Forelimb muscle (tissue), 1 donor: Measurements from ENCODE around the gene MYPN. TPM values are rescaled to one million over a fixed set of nuclear protein-coding genes. Genes with fewer than 3 reads are reported as not detected.
"Not testable (repeated sequence)": the region's sequence is repeated elsewhere in the genome, so short reads cannot be mapped to it uniquely, and the experiment has no call there.

ENCODE experiments used
- DNase-seq: peaks from one replicate; pipeline ENCODE4 v3.0.0-alpha.2; 2013; ENCODE audit warnings: low read depth
- polyA plus RNA-seq: library from polyadenylated mRNA; unstranded; fragments of 120-200 nt; gene quantifications from one replicate; pipeline ENCODE4 v1.2.1, GENCODE V29; 2013; ENCODE audit not compliant: insufficient read length

The MYPN gene
- polyA plus RNA-seq, 1 donor: 93.8 TPM

DNA sequence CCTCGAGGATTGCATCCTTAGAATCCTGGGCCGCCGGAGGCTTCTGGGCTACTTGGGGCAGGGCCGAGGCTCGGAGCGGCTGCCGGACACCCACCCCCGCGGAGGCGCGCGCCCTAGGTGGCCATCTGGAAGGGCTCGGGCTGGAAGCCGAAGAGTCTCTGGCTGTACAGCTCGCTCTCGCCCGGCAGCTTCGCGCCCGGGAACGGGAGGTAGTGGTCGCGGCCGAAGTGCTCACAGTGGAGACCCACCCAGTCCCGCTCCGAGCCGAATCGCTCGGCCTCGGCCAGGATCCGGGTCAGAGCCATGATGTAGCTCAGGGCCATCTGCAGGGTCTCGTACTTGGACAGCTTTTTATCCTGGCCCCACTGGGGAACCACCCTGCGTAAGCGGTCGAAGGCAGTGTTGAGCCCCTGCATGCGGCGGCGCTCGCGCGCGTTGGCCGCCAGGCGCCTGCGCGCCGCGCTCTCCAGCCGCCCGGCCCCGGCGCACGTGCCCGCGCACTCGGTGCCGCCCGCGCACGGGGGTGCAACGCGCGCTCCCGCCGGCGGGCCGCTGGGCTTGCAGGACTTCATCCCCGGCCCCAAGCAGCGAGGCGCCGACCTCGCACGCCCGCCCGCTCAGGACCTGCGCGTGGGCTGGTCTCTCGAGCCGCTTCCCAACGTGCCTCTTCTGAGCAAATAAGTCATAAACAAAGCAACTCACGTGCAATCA is 122.0 kb downstream of the MYPN start:
- peak; percentile 49 for DNase-seq

DNA sequence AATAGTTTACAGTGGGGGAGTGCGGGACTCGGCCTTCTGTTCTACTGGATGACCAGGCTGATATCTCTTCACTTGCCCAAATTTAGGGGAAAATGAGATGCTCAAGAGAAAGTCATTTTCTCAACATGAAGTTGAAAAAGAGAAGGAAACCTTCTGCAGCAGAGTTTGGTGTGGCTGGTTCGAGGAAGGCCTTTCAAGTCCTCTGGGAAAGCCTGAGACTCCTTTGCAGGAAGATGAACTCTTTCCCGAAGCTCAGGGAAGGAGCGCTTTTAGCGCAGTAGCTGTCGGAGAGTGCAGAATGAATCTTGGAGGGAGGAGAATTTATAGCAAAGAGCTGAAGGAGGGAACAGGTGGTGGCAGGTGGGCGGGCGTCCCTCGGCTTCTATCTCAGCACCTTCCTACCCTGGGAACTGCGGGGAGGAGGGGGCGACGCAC is 122.5 kb downstream of the MYPN start, which contains the start of gene ATOH7:
Gene ATOH7, minus strand, starts transcription at position 297 of the 435 bp plus-strand sequence. CDS start 436 bp downstream, outside the sequence.
- no peak for DNase-seq

DNA sequence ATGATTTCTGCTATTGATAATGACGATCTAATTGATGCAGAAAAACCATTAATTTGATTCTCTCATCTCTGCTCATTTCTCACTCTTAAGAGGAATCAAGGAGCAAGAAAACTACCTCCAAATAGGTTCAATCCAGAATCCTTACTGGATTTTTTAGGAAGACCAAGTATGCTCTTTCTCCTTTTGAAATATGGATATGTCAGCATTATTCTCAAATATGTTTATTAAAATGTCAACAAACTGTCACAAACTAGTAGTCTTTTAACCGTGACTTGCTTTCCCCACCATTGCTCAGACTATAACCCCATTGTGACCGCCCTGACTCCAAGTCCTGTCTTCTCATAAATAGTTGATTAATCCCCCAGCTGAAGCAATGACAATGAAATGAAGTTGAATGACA is 123.8 kb downstream of the MYPN start:
- DNase-seq: no peak

DNA sequence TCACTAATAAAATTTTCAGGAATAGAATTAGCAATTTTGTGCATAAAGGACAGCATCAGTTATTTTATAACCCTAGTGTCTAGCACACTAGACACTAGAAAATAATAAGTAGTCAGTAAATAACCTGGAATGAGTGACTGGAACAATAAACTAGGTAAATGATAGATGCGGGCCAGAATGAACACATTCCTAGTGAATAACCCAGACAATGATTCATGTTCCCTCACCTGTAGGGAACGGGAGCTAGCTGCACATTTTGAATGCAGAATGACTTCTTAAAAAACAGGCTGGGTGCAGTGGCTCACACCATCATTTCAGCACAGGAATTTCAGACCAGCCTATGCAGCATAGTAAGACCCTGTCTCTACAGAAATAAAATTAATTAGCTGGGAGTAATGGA is 125.8 kb downstream of the MYPN start:
- DNase-seq: no peak

DNA sequence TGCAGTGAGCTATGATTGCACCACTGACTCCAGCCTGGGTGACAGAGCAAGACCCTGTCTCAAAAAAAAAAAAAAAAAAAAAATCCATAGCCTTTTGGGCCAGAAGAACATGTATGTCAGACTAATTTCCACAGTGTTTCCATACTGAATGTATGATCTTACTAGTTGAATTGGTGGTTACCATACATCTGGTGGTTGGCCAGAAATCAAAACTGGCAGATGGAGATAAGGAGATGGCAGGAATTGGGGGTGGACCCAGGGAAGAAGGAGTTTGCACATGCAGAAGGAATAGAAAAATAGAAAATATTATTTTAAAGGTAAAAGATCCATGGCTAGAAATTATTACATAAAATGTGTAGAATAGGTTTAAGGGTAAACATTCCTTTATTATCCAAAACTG is 126.3 kb downstream of the MYPN start:
- DNase-seq: no peak

DNA sequence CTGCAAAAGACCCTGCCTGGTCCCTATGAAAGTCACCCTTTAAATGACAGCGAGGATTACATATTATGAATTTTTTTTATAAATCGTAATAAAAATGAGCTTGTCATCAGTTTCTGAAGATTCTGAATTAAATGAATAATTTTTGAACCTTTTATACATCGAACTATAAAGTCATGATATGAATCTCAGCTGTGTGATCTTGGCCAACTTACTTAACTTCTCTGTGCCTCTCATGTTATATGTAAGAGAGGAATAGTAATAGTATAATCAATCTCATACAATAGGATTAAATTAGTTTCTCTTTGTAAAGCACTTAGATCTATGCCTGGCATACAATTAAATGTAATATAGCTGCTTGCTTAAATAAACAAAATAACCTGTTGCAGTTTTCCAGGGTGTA is 127.9 kb downstream of the MYPN start:
- DNase-seq: no peak

DNA sequence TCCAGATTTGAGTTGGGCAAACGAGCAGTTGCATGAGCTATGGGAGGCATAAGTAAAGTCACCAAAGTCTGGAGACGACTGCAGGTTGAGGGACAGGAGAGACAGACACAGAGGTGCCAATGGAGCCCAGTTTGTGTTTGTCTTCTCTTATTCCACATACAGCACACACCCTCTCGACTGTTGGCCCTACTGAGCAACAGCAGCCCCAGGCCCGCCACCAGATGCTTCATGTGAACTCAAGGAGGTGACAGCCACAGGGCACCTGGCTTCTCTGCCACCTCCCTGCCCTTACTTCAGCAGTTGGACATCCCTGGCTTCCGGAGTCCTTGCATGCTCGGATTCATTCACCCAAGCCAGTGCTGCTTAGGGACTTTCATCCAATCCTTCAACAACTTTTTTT is 129.1 kb downstream of the MYPN start:
- DNase-seq: no peak

DNA sequence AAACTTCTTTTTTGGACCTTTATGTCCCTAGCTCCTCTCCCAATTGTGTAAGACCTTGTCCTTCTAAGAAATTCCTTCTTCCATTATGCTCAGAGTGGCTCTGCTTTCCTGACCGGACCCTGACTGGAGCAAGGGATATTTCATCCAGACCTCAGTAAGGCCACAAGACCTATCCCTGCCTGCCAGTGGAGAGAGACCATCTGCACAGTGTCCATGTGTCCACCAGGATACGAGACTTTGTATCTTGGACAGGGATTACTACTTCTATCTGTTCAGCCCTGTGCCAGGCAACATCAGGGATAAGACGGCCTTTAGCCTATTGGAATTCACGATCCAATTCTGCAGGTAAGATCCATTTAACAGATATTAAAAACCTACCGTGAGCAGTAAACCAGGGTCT is 129.8 kb downstream of the MYPN start:
- no peak for DNase-seq

DNA sequence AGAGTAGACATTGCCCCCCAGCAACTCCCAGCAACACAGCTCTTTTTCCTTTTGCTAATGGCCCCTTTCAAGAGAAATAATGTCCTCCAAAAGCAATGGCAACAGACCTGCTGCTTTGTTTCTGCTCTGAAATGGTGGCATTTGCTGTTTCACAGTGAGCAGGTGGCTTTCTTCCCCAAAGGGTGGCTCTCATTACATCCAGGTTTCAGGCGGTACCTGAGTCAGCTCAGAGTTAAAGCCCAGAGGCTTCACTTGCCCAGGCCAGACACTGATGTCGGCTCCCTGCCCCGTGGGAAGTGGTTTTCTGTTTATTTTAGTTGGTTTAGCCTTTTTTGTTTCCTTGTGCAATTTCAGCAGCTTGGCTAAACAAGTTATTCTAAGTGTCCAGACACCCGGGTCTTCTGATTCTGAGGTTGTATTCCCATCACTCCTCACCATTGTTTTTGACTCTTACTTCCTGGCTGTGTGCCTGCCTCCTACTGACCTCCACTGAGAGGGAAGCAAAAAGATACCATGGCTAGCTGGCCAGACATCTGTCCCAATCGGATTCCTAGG is 130.4 kb downstream of the MYPN start:
- no peak for DNase-seq

DNA sequence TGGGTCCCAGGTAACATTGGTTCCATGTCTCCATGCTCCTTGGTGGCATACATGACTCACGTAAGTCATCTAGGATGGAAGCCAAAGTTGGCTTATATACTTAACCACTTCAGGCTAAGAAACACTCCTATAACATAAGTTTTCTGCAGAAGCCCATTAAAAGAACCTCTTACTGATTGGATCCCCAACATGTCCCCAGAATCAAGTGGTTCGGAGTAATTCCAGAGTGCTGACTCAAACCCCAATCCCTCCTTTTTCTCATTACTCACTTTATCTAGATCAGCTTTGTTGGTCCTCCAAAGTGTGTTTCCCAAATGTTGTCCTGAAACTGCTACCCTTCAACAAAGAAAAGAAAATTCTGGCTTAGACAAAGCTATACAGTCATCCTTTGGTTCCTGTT is 132.8 kb downstream of the MYPN start:
- no peak for DNase-seq

DNA sequence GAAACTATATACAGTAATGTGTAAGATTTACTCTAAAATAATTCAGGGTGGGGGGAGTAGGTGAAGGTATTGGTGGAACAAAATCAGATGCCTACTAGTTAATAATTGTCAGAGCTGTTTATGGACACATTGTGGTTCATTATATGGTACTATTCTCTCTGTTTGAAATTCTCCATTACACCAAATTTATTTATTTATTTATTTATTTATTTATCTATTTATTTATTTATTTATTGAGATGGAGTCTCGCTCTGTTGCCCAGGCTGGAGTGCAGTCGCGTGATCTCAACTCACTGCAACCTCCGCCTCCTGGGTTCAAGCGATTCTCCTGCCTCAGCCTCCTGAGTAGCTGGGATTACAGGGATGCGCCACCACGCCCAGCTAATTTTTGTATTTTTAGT is 137.1 kb downstream of the MYPN start:
- DNase-seq: not testable (repeated sequence)

DNA sequence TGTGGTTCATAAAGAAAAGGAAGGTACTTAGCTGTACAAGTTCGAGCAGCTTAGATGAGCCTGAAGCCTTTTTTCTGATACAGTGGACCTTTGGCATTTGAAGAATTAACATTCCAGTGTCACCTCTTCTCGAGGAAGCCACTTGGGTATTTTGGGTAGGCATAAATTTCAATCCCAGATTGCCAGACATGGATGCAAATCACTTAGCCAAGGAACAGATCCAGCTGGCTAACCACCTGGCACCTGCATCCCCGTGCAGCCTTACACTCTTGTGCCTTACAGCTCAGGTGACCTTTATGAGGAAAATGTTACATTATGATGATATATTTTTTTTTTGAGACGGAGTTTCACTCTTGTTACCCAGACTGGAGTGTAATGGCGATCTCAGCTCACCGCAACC is 138.6 kb downstream of the MYPN start:
- DNase-seq: no peak

DNA sequence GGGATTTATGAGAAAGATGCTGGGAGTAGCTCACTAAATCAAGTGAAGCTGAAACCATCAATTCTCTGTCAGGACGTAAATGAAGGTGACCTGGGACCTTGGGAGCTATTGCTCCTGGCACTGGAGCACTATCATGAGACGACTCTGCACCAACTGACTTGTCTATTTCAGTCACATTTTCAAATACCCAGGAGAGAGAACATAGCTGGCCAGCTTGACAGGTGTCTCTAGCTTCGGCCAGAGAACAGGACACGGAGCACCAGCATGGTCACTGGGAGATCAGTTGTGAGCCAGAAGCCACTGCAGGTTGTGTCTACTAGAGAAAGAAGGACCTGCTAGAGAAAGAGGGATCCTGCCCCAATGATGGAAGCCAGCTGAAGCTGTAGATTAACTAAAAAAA is 140.0 kb downstream of the MYPN start:
- no peak for DNase-seq

DNA sequence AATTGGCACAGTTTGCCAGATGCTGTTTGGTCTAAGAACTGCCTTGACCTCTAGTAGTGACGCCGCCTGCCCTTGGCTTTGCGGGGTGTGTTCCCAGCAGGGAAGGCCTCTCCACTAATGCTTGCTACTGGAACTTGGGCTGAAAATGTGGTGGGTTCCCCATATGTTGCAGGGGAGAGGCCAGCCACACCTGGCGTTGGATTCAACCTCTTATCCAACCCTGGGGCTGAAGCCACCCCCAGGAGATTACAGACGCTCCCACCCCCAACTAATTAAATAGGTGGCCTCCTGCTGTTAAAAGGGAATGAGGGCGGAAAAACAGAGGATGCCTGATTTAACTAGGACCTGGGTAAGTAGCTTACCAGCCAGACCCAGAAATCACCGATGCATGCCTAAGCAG is 141.9 kb downstream of the MYPN start:
- DNase-seq: no peak

DNA sequence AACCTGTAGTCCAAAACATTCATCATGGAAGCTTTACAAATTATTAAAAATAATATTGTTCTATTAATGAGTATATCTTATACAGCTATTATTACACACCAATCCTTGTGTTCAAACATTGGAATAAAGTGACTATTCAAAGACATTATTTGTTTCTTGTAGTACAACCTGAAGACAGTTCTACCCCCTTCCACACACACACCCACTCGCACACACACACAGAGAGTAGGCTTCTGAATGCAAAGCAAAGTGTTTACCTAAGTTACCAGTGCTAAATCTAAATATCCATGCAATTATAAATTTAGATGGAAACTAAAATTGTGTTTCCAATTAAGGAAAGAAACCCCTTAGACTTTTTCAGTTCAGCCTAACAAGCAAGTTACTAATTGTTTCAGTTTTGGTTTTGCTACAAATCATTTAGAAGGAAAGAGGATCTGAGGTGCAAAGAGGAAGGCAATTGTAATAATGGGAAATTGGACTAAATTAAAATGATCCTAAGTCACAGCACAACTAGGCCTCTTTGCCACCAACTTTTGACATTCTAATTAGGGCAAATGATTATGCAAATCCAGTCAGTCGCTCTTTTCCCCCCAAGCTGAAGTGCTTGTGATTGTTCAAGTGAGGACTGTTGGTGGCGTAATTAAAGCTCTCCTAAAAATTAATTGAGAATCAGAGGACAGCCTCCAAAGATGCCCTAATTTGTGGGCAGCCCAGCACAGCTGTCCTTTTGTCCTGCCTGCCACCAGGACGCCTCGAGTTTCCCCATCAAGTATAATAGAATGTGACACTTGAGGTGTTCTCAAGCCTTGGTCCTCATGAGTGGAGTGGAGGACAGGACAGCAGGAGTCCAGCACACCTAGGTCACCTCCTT is 142.6 kb downstream of the MYPN start:
- no peak for DNase-seq

DNA sequence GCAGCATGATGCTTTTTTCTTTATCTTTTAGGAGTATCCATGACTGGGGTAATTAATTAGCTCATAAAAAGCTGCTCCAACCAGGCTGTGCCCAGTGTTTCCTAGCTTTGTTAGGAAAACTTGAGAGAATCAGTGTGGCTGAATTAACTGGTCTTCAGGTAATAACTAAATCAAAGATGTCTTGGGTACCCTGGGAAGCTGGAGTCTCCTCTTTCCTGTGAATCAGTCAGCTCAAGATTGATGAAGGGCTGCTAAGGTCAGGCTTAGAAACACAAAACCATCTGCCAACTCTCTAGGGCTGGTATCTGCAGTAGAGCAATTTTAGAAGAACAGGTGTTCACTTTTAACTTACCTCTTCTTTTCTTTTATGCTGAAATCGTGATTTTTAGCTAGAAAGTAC is 144.1 kb downstream of the MYPN start:
- no peak for DNase-seq

DNA sequence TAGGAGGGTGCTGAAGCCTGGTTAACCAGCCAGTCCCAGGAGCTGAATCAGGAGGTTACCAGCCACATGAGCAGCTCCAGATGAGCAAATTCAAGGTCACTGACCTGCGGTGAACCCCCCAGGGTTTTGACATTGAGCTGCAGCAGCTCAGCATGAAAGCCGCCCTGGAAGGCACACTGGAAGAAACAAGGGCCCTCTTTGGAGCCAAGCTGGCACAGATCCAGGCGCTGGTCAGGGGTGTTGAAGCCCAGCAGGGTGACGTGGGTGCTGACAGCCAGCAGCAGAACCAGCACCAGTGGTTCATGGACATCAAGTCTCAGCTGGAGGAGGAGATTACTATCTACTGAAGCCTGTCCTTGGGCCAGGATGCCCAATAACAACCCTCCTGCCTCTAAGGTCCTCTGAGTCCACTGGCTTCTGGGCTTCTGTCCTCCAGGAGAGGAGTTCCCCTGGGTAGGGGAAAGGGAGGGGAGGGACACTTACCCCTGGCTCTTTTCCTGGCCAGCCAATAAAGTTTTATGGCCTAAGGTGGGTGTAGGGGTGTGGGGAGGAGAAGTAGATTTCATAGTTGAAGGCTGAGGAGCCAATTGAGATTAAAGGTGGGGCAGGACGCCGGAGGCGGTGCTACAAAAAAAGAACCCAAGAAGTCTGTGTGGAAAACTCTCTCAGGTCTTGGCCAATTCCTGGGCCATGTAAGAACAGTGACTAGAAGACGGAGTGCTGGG is 152.0 kb downstream of the MYPN start:
- no peak for DNase-seq

Other genes starting within 250 kb of the MYPN start
- 19.9 TPM for gene SIRT1, start 224.8 kb upstream of the MYPN start, polyA plus RNA-seq
- gene HERC4, start 34.2 kb upstream of the MYPN start, polyA plus RNA-seq: 32.1 TPM
- 0.15 TPM for gene ATOH7, start 122.6 kb downstream of the MYPN start, polyA plus RNA-seq
- gene HNRNPH3, start 222.6 kb downstream of the MYPN start, polyA plus RNA-seq: 167 TPM
- 8.6 TPM for gene PBLD, start 223.4 kb downstream of the MYPN start, polyA plus RNA-seq